ENCODE data around the gene LHFPL3.

The LHFPL3 gene

DNA sequence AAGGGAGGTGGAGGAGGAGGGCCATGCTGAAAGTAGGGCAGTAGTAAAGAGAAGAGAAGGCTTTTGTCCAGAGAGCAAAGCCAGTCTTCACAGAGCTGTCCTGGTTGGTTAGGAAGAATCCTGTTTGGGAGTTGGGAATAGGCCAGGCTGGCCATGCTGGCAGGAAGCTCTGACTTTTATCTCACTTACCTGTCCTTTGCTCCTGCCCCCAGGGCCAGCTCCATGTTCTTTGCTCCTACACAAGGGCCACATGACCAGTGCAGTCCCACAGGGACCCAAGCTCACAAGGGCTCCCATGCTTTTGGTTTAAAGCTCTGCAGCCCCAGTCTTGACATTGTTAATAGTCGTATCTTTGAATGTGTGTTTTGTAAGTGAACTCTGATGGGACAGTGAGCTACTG lies 524.0 kb downstream of the LHFPL3 start:
- Histone ChIP-seq H3K9me3 (ENCODE audit: control extremely low read depth in 1 of 5, control insufficient read depth in 4 of 5, insufficient read depth in 2 of 5, low read depth in 1 of 5, low read length in 4 of 5) (no peaks in the 10 kb centered on the region), H3K36me3 (ENCODE audit: control insufficient read depth in 4 of 4, insufficient read depth in 4 of 4, low read length in 3 of 4) (no peaks in the 10 kb centered on the region), H3K4me1 (ENCODE audit: control extremely low read depth in 1 of 4, control insufficient read depth in 4 of 4, insufficient read depth in 4 of 4, low read length in 3 of 4) (peaks cover 3 to 9% (median 5%) of the 10 kb centered on the region in 4 experiments), H3K27me3 (replicated peaks in 2 of 5; ENCODE audit: control insufficient read depth in 4 of 5, insufficient read depth in 5 of 5, low read length in 4 of 5) (peaks cover 0 to 3% (median 0%) of the 10 kb centered on the region in 5 experiments), H3K4me3 (ENCODE audit: control insufficient read depth in 1 of 7, extremely low read depth in 1 of 7, insufficient read depth in 4 of 7, low read depth in 2 of 7, low read length in 6 of 7) (no peak overlapping the region), H3K27ac (ENCODE audit: insufficient read depth in 1 of 2, low read depth in 1 of 2, low read length in 2 of 2, poor library complexity in 1 of 2, severe bottlenecking in 2 of 2) (no peak overlapping the region)
- DNase-seq, result no peak
- ChIA-PET CTCF (interaction anchor here (0.7 to 1.3 kb wide), 3 partner anchors 9 to 209 kb away, joined by 3 to 5 read pairs (median 3); no protein-coding TSS in a partner anchor), POLR2A (interaction anchor here (1.2 kb wide), 1 partner anchor 10 kb away, joined by 3 read pairs; no protein-coding TSS in a partner anchor)
- no CpG with 5 or more reads among the region's 1 CpG for WGBS (ENCODE audit: insufficient coverage)

GRCh38 chr7:104855861-104856260 lies 527.5 kb downstream of the LHFPL3 start:
- ChIA-PET CTCF (interaction anchor here (1.9 kb wide), 1 partner anchor 211 kb away, joined by 6 read pairs; no protein-coding TSS in a partner anchor), POLR2A (no interaction called here)
- WGBS (ENCODE audit: insufficient coverage), result 100% methylated on average over 1 of the region's 2 CpGs
- Histone ChIP-seq H3K36me3 (ENCODE audit: control insufficient read depth in 4 of 4, insufficient read depth in 4 of 4, low read length in 3 of 4) (no peaks in the 10 kb centered on the region), H3K27ac (ENCODE audit: insufficient read depth in 1 of 2, low read depth in 1 of 2, low read length in 2 of 2, poor library complexity in 1 of 2, severe bottlenecking in 2 of 2) (no peak overlapping the region), H3K9me3 (ENCODE audit: control extremely low read depth in 1 of 5, control insufficient read depth in 4 of 5, insufficient read depth in 2 of 5, low read depth in 1 of 5, low read length in 4 of 5) (no peaks in the 10 kb centered on the region), H3K4me1 (ENCODE audit: control extremely low read depth in 1 of 4, control insufficient read depth in 4 of 4, insufficient read depth in 4 of 4, low read length in 3 of 4) (peaks cover 11 to 22% (median 18%) of the 10 kb centered on the region in 4 experiments), H3K4me3 (ENCODE audit: control insufficient read depth in 1 of 7, extremely low read depth in 1 of 7, insufficient read depth in 4 of 7, low read depth in 2 of 7, low read length in 6 of 7) (no peak overlapping the region), H3K27me3 (replicated peaks in 2 of 5; ENCODE audit: control insufficient read depth in 4 of 5, insufficient read depth in 5 of 5, low read length in 4 of 5) (peaks cover 0 to 3% (median 0%) of the 10 kb centered on the region in 5 experiments)
- DNase-seq, result no peak

- DNase-seq, result peak; percentile 44 to 90 (median 85)
- ChIA-PET POLR2A (no interaction called here), CTCF (interaction anchor here (0.9 to 3.1 kb wide), 5 partner anchors 10 to 45 kb away, joined by 3 to 15 read pairs (median 6); no protein-coding TSS in a partner anchor)
- WGBS (ENCODE audit: insufficient coverage), result 19% methylated on average over 4 of the region's 5 CpGs
- Histone ChIP-seq H3K9me3 (ENCODE audit: control extremely low read depth in 1 of 5, control insufficient read depth in 4 of 5, insufficient read depth in 2 of 5, low read depth in 1 of 5, low read length in 4 of 5) (no peaks in the 10 kb centered on the region), H3K27ac (ENCODE audit: insufficient read depth in 1 of 2, low read depth in 1 of 2, low read length in 2 of 2, poor library complexity in 1 of 2, severe bottlenecking in 2 of 2) (peak overlapping the region in 1 of 2 experiments; percentile 37), H3K4me3 (ENCODE audit: control insufficient read depth in 1 of 7, extremely low read depth in 1 of 7, insufficient read depth in 4 of 7, low read depth in 2 of 7, low read length in 6 of 7) (peak overlapping the region in 5 of 7 experiments; percentile 23 to 66 (median 54)), H3K36me3 (ENCODE audit: control insufficient read depth in 4 of 4, insufficient read depth in 4 of 4, low read length in 3 of 4) (no peaks in the 10 kb centered on the region), H3K27me3 (replicated peaks in 2 of 5; ENCODE audit: control insufficient read depth in 4 of 5, insufficient read depth in 5 of 5, low read length in 4 of 5) (no peaks in the 10 kb centered on the region), H3K4me1 (ENCODE audit: control extremely low read depth in 1 of 4, control insufficient read depth in 4 of 4, insufficient read depth in 4 of 4, low read length in 3 of 4) (peaks cover 17 to 39% (median 29%) of the 10 kb centered on the region in 4 experiments)
These were observed 529.3 kb downstream of the LHFPL3 start for GRCh38 chr7:104857458-104858425.

- CTCF ChIA-PET, result interaction anchor here (1.2 to 3.6 kb wide), 3 partner anchors 22 to 58 kb away, joined by 4 to 23 read pairs (median 5); no protein-coding TSS in a partner anchor
- no peak overlapping the region for H3K4me3 ChIP-seq (ENCODE audit: control insufficient read depth in 1 of 7, extremely low read depth in 1 of 7, insufficient read depth in 4 of 7, low read depth in 2 of 7, low read length in 6 of 7)
- H3K27me3 ChIP-seq (replicated peaks in 2 of 5; ENCODE audit: control insufficient read depth in 4 of 5, insufficient read depth in 5 of 5, low read length in 4 of 5), result no peaks in the 10 kb centered on the region
- peak in 1 of 3 donors; percentile 6 for DNase-seq
- POLR2A ChIA-PET, result no interaction called here
- no peak overlapping the region for H3K27ac ChIP-seq (ENCODE audit: insufficient read depth in 1 of 2, low read depth in 1 of 2, low read length in 2 of 2, poor library complexity in 1 of 2, severe bottlenecking in 2 of 2)
- 100% methylated on average over 3 of the region's 4 CpGs for WGBS (ENCODE audit: insufficient coverage)
- H3K36me3 ChIP-seq (ENCODE audit: control insufficient read depth in 4 of 4, insufficient read depth in 4 of 4, low read length in 3 of 4), result no peaks in the 10 kb centered on the region
- H3K9me3 ChIP-seq (ENCODE audit: control extremely low read depth in 1 of 5, control insufficient read depth in 4 of 5, insufficient read depth in 2 of 5, low read depth in 1 of 5, low read length in 4 of 5), result peaks cover 0 to 2% (median 0%) of the 10 kb centered on the region in 5 experiments
- H3K4me1 ChIP-seq (ENCODE audit: control extremely low read depth in 1 of 4, control insufficient read depth in 4 of 4, insufficient read depth in 4 of 4, low read length in 3 of 4), result peaks cover 17 to 39% (median 29%) of the 10 kb centered on the region in 4 experiments
These were observed 531.5 kb downstream of the LHFPL3 start for GRCh38 chr7:104859754-104860426.

DNA sequence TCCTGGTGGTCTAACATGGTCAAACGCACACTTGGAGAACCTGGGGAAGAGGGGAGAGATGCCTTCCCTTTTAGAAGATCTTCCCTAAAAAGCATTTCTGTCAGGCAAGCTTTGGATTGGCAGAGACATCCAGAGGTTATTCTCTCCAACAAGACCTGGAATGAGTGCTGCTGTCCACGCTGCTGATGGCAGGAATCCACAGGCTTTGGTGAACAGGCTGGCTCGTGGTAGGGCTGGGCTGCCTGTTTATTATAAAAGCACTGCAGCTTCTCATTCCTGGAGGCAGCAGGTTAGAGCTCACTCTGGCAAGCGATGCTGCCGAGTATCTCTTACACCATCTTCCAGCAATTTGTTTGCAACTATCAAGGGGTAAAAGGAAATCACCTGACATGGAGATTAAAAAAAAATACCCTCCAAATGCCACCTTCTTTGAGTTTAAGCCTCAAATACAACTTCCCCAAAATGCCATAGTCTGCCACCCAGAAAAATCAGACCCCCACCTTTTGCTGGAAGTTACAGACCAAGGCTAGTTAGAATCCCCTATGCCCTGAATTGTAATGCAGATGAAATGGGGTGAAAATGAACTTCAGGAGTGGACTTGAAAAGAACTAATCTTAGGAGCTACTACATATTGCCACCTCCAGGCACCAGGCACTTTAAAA lies 533.5 kb downstream of the LHFPL3 start:
- ChIA-PET CTCF (interaction anchor here (0.7 to 3.6 kb wide), 7 partner anchors 10 to 49 kb away, joined by 3 to 23 read pairs (median 3); no protein-coding TSS in a partner anchor), POLR2A (interaction anchor here (0.7 to 1.3 kb wide), 3 partner anchors 9 to 22 kb away, joined by 3 to 4 read pairs (median 3); no protein-coding TSS in a partner anchor)
- DNase-seq, result peak in 2 of 3 donors; percentile 68 to 79

GRCh38 chr7:104862719-104863118 lies 534.3 kb downstream of the LHFPL3 start:
- peaks cover 0 to 2% (median 0%) of the 10 kb centered on the region in 5 experiments for H3K9me3 ChIP-seq (ENCODE audit: control extremely low read depth in 1 of 5, control insufficient read depth in 4 of 5, insufficient read depth in 2 of 5, low read depth in 1 of 5, low read length in 4 of 5)
- ChIA-PET POLR2A (interaction anchor here (0.7 to 1.3 kb wide), 2 partner anchors 10 to 22 kb away, joined by 3 to 4 read pairs; no protein-coding TSS in a partner anchor), CTCF (interaction anchor here (1.0 to 3.6 kb wide), 6 partner anchors 15 to 219 kb away, joined by 3 to 23 read pairs (median 4); no protein-coding TSS in a partner anchor)
- H3K4me1 ChIP-seq (ENCODE audit: control extremely low read depth in 1 of 4, control insufficient read depth in 4 of 4, insufficient read depth in 4 of 4, low read length in 3 of 4), result peaks cover 12 to 27% (median 22%) of the 10 kb centered on the region in 4 experiments
- H3K4me3 ChIP-seq (ENCODE audit: control insufficient read depth in 1 of 7, extremely low read depth in 1 of 7, insufficient read depth in 4 of 7, low read depth in 2 of 7, low read length in 6 of 7), result no peak overlapping the region
- H3K27ac ChIP-seq (ENCODE audit: insufficient read depth in 1 of 2, low read depth in 1 of 2, low read length in 2 of 2, poor library complexity in 1 of 2, severe bottlenecking in 2 of 2), result no peak overlapping the region
- H3K27me3 ChIP-seq (replicated peaks in 2 of 5; ENCODE audit: control insufficient read depth in 4 of 5, insufficient read depth in 5 of 5, low read length in 4 of 5), result no peaks in the 10 kb centered on the region
- peak in 1 of 3 donors; percentile 11 for DNase-seq
- 88% methylated on average over 5 of the region's 7 CpGs for WGBS (ENCODE audit: insufficient coverage)
- H3K36me3 ChIP-seq (ENCODE audit: control insufficient read depth in 4 of 4, insufficient read depth in 4 of 4, low read length in 3 of 4), result no peaks in the 10 kb centered on the region

More for the DNA sequence above, 533.5 kb downstream of the LHFPL3 start:
- WGBS (ENCODE audit: insufficient coverage), result 44% methylated on average over 3 of the region's 5 CpGs
- peak overlapping the region in 1 of 7 experiments; percentile 15 for H3K4me3 ChIP-seq (ENCODE audit: control insufficient read depth in 1 of 7, extremely low read depth in 1 of 7, insufficient read depth in 4 of 7, low read depth in 2 of 7, low read length in 6 of 7)
- H3K27me3 ChIP-seq (replicated peaks in 2 of 5; ENCODE audit: control insufficient read depth in 4 of 5, insufficient read depth in 5 of 5, low read length in 4 of 5), result no peaks in the 10 kb centered on the region
- peaks cover 0 to 2% (median 0%) of the 10 kb centered on the region in 5 experiments for H3K9me3 ChIP-seq (ENCODE audit: control extremely low read depth in 1 of 5, control insufficient read depth in 4 of 5, insufficient read depth in 2 of 5, low read depth in 1 of 5, low read length in 4 of 5)
- H3K36me3 ChIP-seq (ENCODE audit: control insufficient read depth in 4 of 4, insufficient read depth in 4 of 4, low read length in 3 of 4), result no peaks in the 10 kb centered on the region
- H3K27ac ChIP-seq (ENCODE audit: insufficient read depth in 1 of 2, low read depth in 1 of 2, low read length in 2 of 2, poor library complexity in 1 of 2, severe bottlenecking in 2 of 2), result no peak overlapping the region
- peaks cover 14 to 36% (median 29%) of the 10 kb centered on the region in 4 experiments for H3K4me1 ChIP-seq (ENCODE audit: control extremely low read depth in 1 of 4, control insufficient read depth in 4 of 4, insufficient read depth in 4 of 4, low read length in 3 of 4)

Measured in common myeloid progenitor, CD34-positive (primary cell).